Activated CD8-positive, alpha-beta T cell treated with anti-CD3 and anti-CD28 coated beads for 36 hours (primary cell): ENCODE data around the gene PRKG1. TPM values are rescaled to one million over a fixed set of nuclear protein-coding genes. Genes with fewer than 3 reads are reported as not detected.
A peak's percentile ranks its signal among the peaks of the same experiment; 100 is the strongest.

Experiments used
- ATAC-seq: fragments of 200-7000 bp; cut with Tn5 transposase; one replicate; pipeline ENCODE4 v1.10.0; 2021; ENCODE audit warnings: mild to moderate bottlenecking, moderate library complexity
- CTCF ChIA-PET: fragments of 350-600 bp; sonication (Branson Sonifier 250); formaldehyde crosslinking; loops from one replicate; lab custom pipeline; 2021; ENCODE audit warnings: antibody characterized with exemption; lab: Charles Lee
- POLR2A ChIA-PET: fragments of 350-600 bp; sonication (Branson Sonifier 250); formaldehyde crosslinking; loops from one replicate; lab custom pipeline; 2021; ENCODE audit warnings: antibody characterized with exemption; lab: Charles Lee
- DNase-seq: peaks from one replicate; pipeline ENCODE4 v3.0.0-alpha.2; 2020
- H3K27ac Mint-ChIP-seq: one replicate; pipeline ENCODE4 v1.8.0; 2021; ENCODE audit warnings: mild to moderate bottlenecking, mixed read lengths
- H3K27me3 Mint-ChIP-seq: one replicate; pipeline ENCODE4 v1.8.0; 2021; ENCODE audit warnings: mixed read lengths
- H3K36me3 Mint-ChIP-seq: one replicate; pipeline ENCODE4 v1.8.0; 2021; ENCODE audit warnings: low read depth, mixed read lengths
- H3K4me1 Mint-ChIP-seq: one replicate; pipeline ENCODE4 v1.8.0; 2021; ENCODE audit warnings: low read depth, mixed read lengths
- H3K4me3 Mint-ChIP-seq: one replicate; pipeline ENCODE4 v1.8.0; 2021; ENCODE audit warnings: mild to moderate bottlenecking, moderate library complexity, mixed read lengths
- H3K9me3 Mint-ChIP-seq: one replicate; pipeline ENCODE4 v1.8.0; 2021; ENCODE audit warnings: mixed read lengths
- intact Hi-C: fragments of 100-400 bp; cut with micrococcal nuclease; formaldehyde crosslinking; loops from one replicate; pipeline ENCODE4 v1.10.0; 2022
- total RNA-seq, 2 experiments: library from RNA; stranded (reverse); gene quantifications; one replicate each; pipeline ENCODE4 v1.2.3, GENCODE V29; 2021
- TF ChIP-seq, protein P1 (sequence below): fragments of 200-600 bp; IDR thresholded peaks from one replicate; pipeline ENCODE4 v1.8.0; 2022; ENCODE audit warnings: antibody characterized with exemption, mild to moderate bottlenecking

PRKG1 gene
- total RNA-seq, 2 experiments from 2014 or later, result not detected

DNA sequence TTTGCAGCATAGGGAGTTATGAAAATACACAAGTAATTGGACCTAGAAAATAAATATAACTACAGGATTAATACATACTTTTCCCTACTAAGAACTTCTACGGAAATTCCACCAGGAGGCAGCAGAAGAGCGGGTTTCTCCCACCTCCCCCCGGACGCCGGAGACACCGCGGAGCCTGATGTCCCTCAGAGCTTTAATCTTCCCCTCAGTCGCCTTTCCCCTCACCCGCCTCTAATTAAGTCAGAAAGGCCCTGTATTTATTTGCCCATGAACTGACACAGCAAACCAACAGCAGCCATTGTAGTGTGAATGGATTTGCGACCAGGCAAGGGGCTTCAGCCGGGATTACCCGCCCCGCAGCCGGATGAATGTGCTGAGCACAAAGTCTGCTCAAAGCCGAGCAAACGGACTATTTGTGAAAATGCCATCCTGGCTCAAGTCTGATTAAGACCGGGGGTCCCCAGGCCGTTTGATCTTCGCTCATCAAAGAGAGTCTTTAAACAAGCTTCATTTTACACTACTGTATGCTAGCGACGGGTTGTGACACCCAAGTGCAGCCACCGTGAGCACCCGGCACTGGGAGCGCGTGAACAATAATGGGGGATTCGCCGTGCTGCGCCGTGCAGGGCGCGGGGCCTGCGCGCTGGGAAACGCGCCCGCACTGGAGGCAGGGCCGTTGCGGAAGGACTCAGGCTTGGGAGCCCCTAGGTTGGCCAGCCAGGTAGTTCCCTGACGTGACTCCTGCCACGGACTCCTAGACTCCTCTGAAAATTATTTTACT, 1234.2 kb downstream of the PRKG1 start:
- H3K36me3 Mint-ChIP-seq, result no peaks in the 10 kb centered on the region
- H3K27me3 Mint-ChIP-seq, result peaks cover 34% of the 10 kb centered on the region
- no peak overlapping the region for H3K27ac Mint-ChIP-seq
- ChIA-PET POLR2A (no interaction called here), CTCF (interaction anchor here (0.8 to 3.0 kb wide), 5 partner anchors 9 to 259 kb away, joined by 3 to 27 read pairs (median 4); no protein-coding TSS in a partner anchor)
- H3K9me3 Mint-ChIP-seq, result no peaks in the 10 kb centered on the region
- DNase-seq, result peak; percentile 51
- ATAC-seq, result peak; percentile 62
- TF ChIP-seq, protein P1, sequence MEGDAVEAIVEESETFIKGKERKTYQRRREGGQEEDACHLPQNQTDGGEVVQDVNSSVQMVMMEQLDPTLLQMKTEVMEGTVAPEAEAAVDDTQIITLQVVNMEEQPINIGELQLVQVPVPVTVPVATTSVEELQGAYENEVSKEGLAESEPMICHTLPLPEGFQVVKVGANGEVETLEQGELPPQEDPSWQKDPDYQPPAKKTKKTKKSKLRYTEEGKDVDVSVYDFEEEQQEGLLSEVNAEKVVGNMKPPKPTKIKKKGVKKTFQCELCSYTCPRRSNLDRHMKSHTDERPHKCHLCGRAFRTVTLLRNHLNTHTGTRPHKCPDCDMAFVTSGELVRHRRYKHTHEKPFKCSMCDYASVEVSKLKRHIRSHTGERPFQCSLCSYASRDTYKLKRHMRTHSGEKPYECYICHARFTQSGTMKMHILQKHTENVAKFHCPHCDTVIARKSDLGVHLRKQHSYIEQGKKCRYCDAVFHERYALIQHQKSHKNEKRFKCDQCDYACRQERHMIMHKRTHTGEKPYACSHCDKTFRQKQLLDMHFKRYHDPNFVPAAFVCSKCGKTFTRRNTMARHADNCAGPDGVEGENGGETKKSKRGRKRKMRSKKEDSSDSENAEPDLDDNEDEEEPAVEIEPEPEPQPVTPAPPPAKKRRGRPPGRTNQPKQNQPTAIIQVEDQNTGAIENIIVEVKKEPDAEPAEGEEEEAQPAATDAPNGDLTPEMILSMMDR, result peak; percentile 57
- H3K4me1 Mint-ChIP-seq, result peaks cover 5% of the 10 kb centered on the region
- no peak overlapping the region for H3K4me3 Mint-ChIP-seq
- intact Hi-C loops, result loop anchor here (2.0 kb wide), 1 partner anchor 180 kb away; no protein-coding TSS in a partner anchor

DNA sequence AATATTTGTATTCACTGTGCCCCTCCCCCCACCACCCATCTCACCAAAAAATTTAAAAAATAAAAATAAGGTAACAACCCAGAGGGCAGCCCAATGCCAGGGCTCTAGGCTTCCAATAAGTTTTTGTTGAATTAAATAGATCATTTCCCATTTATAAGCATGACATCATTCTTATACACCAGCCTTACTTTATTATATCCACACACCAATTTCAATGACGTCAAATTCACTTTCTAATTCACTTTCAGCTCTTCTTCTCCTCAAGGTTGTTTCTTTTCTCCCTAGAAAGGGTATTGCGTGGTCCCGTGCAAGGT, 1238.6 kb downstream of the PRKG1 start:
- no peaks in the 10 kb centered on the region for H3K36me3 Mint-ChIP-seq
- intact Hi-C loops, result loop anchor here (10.0 kb wide), 1 partner anchor 282 kb away; no protein-coding TSS in a partner anchor
- no peak overlapping the region for H3K27ac Mint-ChIP-seq
- H3K4me1 Mint-ChIP-seq, result peaks cover 9% of the 10 kb centered on the region
- DNase-seq, result no peak
- no peaks in the 10 kb centered on the region for H3K9me3 Mint-ChIP-seq
- CTCF ChIA-PET, result interaction anchor here (1.4 kb wide), 1 partner anchor 15 kb away, joined by 4 read pairs; no protein-coding TSS in a partner anchor
- H3K27me3 Mint-ChIP-seq, result peaks cover 51% of the 10 kb centered on the region
- TF ChIP-seq, protein P1, result no peak
- no peak overlapping the region for H3K4me3 Mint-ChIP-seq
- POLR2A ChIA-PET, result no interaction called here
- ATAC-seq, result no peak

DNA sequence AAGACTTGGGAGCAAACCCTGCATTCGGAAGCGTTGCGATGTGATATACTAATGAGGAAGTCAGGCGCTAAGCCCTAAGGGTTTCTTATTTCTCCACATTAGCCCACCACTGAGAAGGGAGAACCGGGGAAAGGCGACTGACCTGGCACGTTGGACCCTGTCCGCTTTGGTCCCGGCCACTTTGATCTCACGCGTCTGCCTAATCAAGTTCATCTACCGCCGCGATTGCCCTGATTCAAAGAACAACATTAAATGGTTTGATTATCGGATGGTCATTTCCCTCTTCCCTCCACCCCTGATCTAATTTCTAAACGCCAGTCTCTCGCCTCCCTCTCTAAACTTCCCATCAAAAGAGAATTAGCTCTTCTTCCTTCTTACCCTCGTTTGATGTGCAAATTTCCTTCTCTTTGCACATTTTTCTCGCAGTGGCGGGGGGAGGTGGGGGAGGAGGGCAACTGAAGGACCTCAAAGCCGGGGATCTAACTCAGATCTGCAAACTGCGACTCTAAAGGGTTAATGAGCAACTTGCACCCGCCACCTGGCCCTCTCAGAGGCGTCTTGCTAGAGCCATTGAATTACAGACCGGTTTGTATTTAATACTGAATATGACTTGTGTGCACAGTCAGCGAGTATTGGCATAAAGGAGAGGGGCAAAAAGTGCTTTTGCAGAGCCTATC, 1239.1 kb downstream of the PRKG1 start:
- H3K4me1 Mint-ChIP-seq, result peaks cover 9% of the 10 kb centered on the region

DNA sequence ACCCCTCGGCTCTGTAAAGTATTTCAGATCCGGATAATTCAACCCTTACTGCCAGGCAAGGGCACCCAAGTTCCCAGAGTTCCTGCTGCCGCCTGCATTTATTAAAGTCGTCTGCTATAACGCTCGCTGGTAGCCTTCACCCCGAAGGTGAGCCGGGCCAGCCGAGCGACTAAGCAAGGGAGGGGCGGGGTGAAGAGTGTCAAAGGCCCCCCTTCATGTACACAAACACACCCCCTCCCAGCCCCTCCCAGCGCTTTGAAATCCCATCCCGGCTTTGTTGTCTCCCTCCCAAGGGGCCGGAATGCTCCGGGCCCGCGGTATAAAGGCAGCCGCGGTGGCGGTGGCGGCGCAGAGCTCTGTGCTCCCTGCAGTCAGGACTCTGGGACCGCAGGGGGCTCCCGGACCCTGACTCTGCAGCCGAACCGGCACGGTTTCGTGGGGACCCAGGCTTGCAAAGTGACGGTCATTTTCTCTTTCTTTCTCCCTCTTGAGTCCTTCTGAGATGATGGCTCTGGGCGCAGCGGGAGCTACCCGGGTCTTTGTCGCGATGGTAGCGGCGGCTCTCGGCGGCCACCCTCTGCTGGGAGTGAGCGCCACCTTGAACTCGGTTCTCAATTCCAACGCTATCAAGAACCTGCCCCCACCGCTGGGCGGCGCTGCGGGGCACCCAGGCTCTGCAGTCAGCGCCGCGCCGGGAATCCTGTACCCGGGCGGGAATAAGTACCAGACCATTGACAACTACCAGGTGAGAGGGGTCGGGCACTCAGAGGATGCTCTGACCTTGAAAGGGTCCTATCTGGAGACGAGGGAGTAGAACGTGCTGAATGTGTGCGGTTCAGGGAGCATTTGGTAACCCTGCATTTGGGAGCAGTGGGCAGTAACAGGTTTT, 1239.9 kb downstream of the PRKG1 start, which contains the start of gene DKK1:
DKK1 (plus strand) TSS at position 349 of the 889 bp plus-strand sequence; CDS start at position 503, 154 bp downstream.
- ATAC-seq (peak; percentile 47), DNase-seq (peak; percentile 46)
- peaks cover 6% of the 10 kb centered on the region for H3K4me1 Mint-ChIP-seq
- H3K27ac Mint-ChIP-seq, result no peak within 1 kb of the TSS
- H3K9me3 Mint-ChIP-seq, result no peaks in the 10 kb centered on the region
- H3K36me3 Mint-ChIP-seq, result no peaks in the 10 kb centered on the region
- TF ChIP-seq, protein P1, result no peak
- H3K4me3 Mint-ChIP-seq, result no peak within 1 kb of the TSS
- peaks cover 39% of the 10 kb centered on the region for H3K27me3 Mint-ChIP-seq
- CTCF ChIA-PET, result interaction anchor here (1.4 kb wide), 1 partner anchor 16 kb away, joined by 4 read pairs; no protein-coding TSS in a partner anchor
- intact Hi-C loops, result loop anchor here (10.0 kb wide), 1 partner anchor 281 kb away; no protein-coding TSS in a partner anchor
- POLR2A ChIA-PET, result no interaction called here

More for the DNA sequence above, 1239.1 kb downstream of the PRKG1 start:
- TF ChIP-seq, protein P1, result no peak
- Mint-ChIP-seq H3K9me3 (no peaks in the 10 kb centered on the region), H3K27ac (no peak overlapping the region), H3K4me3 (no peak overlapping the region), H3K36me3 (no peaks in the 10 kb centered on the region), H3K27me3 (peaks cover 47% of the 10 kb centered on the region)
- no peak for ATAC-seq
- intact Hi-C loops, result loop anchor here (10.0 kb wide), 1 partner anchor 281 kb away; no protein-coding TSS in a partner anchor
- CTCF ChIA-PET, result interaction anchor here (1.4 kb wide), 1 partner anchor 15 kb away, joined by 4 read pairs; no protein-coding TSS in a partner anchor
- POLR2A ChIA-PET, result no interaction called here
- no peak for DNase-seq
